Fibroblast of lung (primary cell): ENCODE measurements around the gene HRH4.

Experiments
- CTCF ChIP-seq, 2 donors: IDR thresholded peaks in 1 of 2; conservative IDR thresholded peaks in 1 of 2; 1 replicate in 1 of 2; 2 replicates in 1 of 2; pipeline ENCODE4 v1.5.1; 2011 to 2012; ENCODE audit warnings: low read length in 2 of 2, control low read depth in 1 of 2, inconsistent platforms in 1 of 2, low read depth in 1 of 2, mild to moderate bottlenecking in 1 of 2
- EZH2 ChIP-seq: IDR thresholded peaks from 2 replicates; pipeline ENCODE4 v1.5.1; 2012; ENCODE audit warnings: low read length, control low read depth, mild to moderate bottlenecking; ENCODE audit errors: missing control alignments

GRCh38 chr18:24502667-24503523, 42.5 kb downstream of the HRH4 start:
- no peak for TF ChIP-seq CTCF (conservative IDR thresholded peaks at IDR 0.05 in 1 of 2, IDR thresholded peaks at IDR 0.05 in 1 of 2; ENCODE audit: low read depth in 1 of 2, low read length in 2 of 2)
- no peak for TF ChIP-seq EZH2
